Thoracic aorta (tissue), 2 donors: ENCODE data around the gene INSYN2B. TPM values are rescaled to one million over a fixed set of nuclear protein-coding genes. Genes with fewer than 3 reads are reported as not detected.

Experiments used
- ATAC-seq: fragments of 150-250 bp; one replicate; pipeline ENCODE4 v1.8.0; 2017; ENCODE audit warnings: low read depth; ENCODE audit not compliant: insufficient number of reproducible peaks, low FRiP score
- DNase-seq: peaks from one replicate; pipeline ENCODE4 v3.0.0-alpha.2; 2020; ENCODE audit warnings: low spot score
- H3K27ac ChIP-seq, 2 donors: fragments of 200-600 bp; sonication (generic); 1 replicate in 1 of 2; 2 replicates in 1 of 2; pipeline ENCODE4 v1.5.1; 2016; ENCODE audit warnings: mild to moderate bottlenecking in 2 of 2, moderate library complexity in 2 of 2
- H3K27me3 ChIP-seq: fragments of 200-600 bp; sonication (generic); replicated peaks from 2 replicates; pipeline ENCODE4 v1.6.0; 2016; ENCODE audit warnings: mild to moderate bottlenecking; ENCODE audit not compliant: insufficient read depth
- H3K36me3 ChIP-seq: fragments of 200-600 bp; sonication (generic); one replicate; pipeline ENCODE4 v1.5.1; 2016
- H3K4me1 ChIP-seq, 2 donors: fragments of 200-600 bp; sonication (generic); 1 replicate in 1 of 2; 2 replicates in 1 of 2; pipeline versions ENCODE4 v1.5.1 to v1.6.0; 2016; ENCODE audit warnings: low read depth in 2 of 2, mild to moderate bottlenecking in 1 of 2; ENCODE audit not compliant: control insufficient read depth in 1 of 2
- H3K4me3 ChIP-seq: fragments of 200-600 bp; sonication (generic); 2 replicates; pipeline ENCODE4 v1.5.1; 2016; ENCODE audit warnings: mild to moderate bottlenecking
- H3K9me3 ChIP-seq: fragments of 200-600 bp; sonication (generic); 2 replicates; pipeline ENCODE4 v1.5.1; 2016
- CTCF ChIP-seq: fragments of 200-600 bp; sonication (generic); IDR thresholded peaks from one replicate; pipeline ENCODE4 v1.5.1; 2019; ENCODE audit warnings: antibody characterized with exemption
- total RNA-seq, 2 donors: library from RNA; depleted of rRNA; stranded (reverse); fragments of >200 nt; gene quantifications; one replicate each; pipeline versions ENCODE4 v1.1.0 to v1.2.3, GENCODE V29; 2016

Gene INSYN2B
- 1 to 10 TPM in 1 of 2 donors, not detected in 1; 1.1 TPM for total RNA-seq

GRCh38 chr5:169980418-169981053 lies at the start of gene INSYN2B:
INSYN2B (minus strand) TSS chr5:169980495; CDS start chr5:169883898, 96,597 bp downstream.
- H3K27me3 ChIP-seq: no peaks in the 10 kb centered on the region
- ATAC-seq: no peak
- no peak within 1 kb of the TSS for H3K27ac ChIP-seq
- H3K9me3 ChIP-seq: no peaks in the 10 kb centered on the region
- peak within 1 kb of the TSS; percentile 30 for H3K4me3 ChIP-seq
- H3K4me1 ChIP-seq: no peaks in the 10 kb centered on the region
- TF ChIP-seq CTCF: peak; percentile 43
- DNase-seq: no peak
- H3K36me3 ChIP-seq: no peaks in the 10 kb centered on the region

GRCh38 chr5:170028124-170028523 lies 47.8 kb upstream of the INSYN2B start:
- no peak overlapping the region for H3K27ac ChIP-seq
- H3K4me3 ChIP-seq: no peak overlapping the region
- DNase-seq: no peak
- no peaks in the 10 kb centered on the region for H3K9me3 ChIP-seq
- H3K36me3 ChIP-seq: no peaks in the 10 kb centered on the region
- TF ChIP-seq CTCF: no peak
- H3K4me1 ChIP-seq: no peaks in the 10 kb centered on the region
- no peak for ATAC-seq
- no peaks in the 10 kb centered on the region for H3K27me3 ChIP-seq

GRCh38 chr5:170025853-170026252 lies 45.6 kb upstream of the INSYN2B start:
- H3K27me3 ChIP-seq: no peaks in the 10 kb centered on the region
- ATAC-seq: no peak
- TF ChIP-seq CTCF: no peak
- H3K36me3 ChIP-seq: no peaks in the 10 kb centered on the region
- no peak for DNase-seq
- no peaks in the 10 kb centered on the region for H3K4me1 ChIP-seq
- no peak overlapping the region for H3K4me3 ChIP-seq
- no peaks in the 10 kb centered on the region for H3K9me3 ChIP-seq
- no peak overlapping the region for H3K27ac ChIP-seq

GRCh38 chr5:170021506-170021905 lies 41.2 kb upstream of the INSYN2B start:
- TF ChIP-seq CTCF: no peak
- H3K4me3 ChIP-seq: no peak overlapping the region
- no peaks in the 10 kb centered on the region for H3K4me1 ChIP-seq
- no peaks in the 10 kb centered on the region for H3K36me3 ChIP-seq
- no peaks in the 10 kb centered on the region for H3K27me3 ChIP-seq
- no peak overlapping the region for H3K27ac ChIP-seq
- no peaks in the 10 kb centered on the region for H3K9me3 ChIP-seq
- ATAC-seq (no peak), DNase-seq (no peak)

GRCh38 chr5:170020423-170020822 lies 40.1 kb upstream of the INSYN2B start:
- Histone ChIP-seq H3K36me3 (no peaks in the 10 kb centered on the region), H3K9me3 (no peaks in the 10 kb centered on the region), H3K27me3 (no peaks in the 10 kb centered on the region), H3K4me3 (no peak overlapping the region), H3K4me1 (no peaks in the 10 kb centered on the region), H3K27ac (no peak overlapping the region)
- ATAC-seq (no peak), DNase-seq (no peak)
- TF ChIP-seq CTCF: no peak
